ENCODE data around the gene CPEB4.

Gene CPEB4

DNA sequence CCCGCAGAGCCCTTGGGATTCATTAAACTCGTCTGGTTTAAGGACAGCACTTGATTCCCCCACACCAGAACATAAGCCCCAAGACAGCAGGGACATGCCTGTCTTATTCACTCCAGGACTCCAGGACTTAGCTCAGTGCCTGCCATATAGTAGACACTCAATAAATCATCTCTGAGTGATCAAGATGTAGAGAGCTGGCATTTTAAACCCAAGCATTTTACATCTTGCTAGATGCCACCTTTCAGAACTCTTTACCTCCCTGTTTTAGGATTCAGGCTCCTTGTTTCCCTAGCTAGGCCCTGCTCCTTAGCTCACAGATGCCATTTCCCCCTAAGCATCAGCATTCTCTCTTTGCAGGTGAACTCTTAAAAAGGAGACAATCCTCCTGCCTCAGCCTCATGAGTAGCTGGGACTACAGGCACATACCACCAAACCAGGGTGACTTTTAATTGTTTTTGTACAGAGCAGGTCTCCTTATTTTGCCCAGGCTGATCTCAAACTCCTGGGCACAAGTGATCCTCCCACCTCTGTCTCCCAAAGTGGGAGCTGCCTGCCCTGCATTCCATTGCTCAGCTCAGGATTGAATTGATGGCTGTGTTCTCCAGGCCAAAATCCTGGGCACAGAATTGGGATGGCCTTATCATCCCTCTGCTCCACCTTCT is 32.0 kb upstream of the CPEB4 start:
- Histone ChIP-seq H3K9ac (ENCODE audit: low read length) (no peak overlapping the region), H3K4me2 (ENCODE audit: low read length, poor library complexity, severe bottlenecking) (no peak overlapping the region), H3K4me3 (ENCODE audit: insufficient read depth in 1 of 2, low read depth in 1 of 2, low read length in 2 of 2) (no peak overlapping the region), H2BK120ac (ENCODE audit: low read depth, low read length) (no peak overlapping the region), H2AFZ (ENCODE audit: low read depth, low read length) (no peak overlapping the region), H2BK5ac (ENCODE audit: low read depth, low read length, poor library complexity, severe bottlenecking) (no peak overlapping the region), H3K79me1 (replicated peaks; ENCODE audit: low read length, poor library complexity, severe bottlenecking) (no peaks in the 10 kb centered on the region), H2AK5ac (ENCODE audit: low read length, severe bottlenecking) (no peak overlapping the region), H3K23ac (ENCODE audit: low read length in 2 of 2) (no peak overlapping the region), H3K27me3 (ENCODE audit: control insufficient read depth in 1 of 2, insufficient read depth in 1 of 2, low read length in 2 of 2) (peaks cover 0 to 25% of the 10 kb centered on the region in 2 experiments), H3K36me3 (ENCODE audit: control insufficient read depth in 1 of 2, insufficient read depth in 2 of 2, low read depth in 1 of 2, low read length in 2 of 2) (no peaks in the 10 kb centered on the region), H3K14ac (ENCODE audit: low read length in 2 of 2) (peak overlapping the region in 1 of 2 experiments; percentile 36), H3K27ac (ENCODE audit: low read length, poor library complexity, severe bottlenecking) (no peak overlapping the region), H4K91ac (ENCODE audit: low read length) (no peak overlapping the region), H2BK12ac (ENCODE audit: low read length in 2 of 2) (no peak overlapping the region), H2BK15ac (ENCODE audit: low read depth, poor library complexity, severe bottlenecking) (no peak overlapping the region), H3K4ac (ENCODE audit: low read depth in 1 of 2, low read length in 2 of 2) (no peak overlapping the region), H3K9me3 (ENCODE audit: control insufficient read depth, low read length) (no peaks in the 10 kb centered on the region), H3K18ac (ENCODE audit: low read depth in 1 of 2, low read length in 2 of 2) (no peak overlapping the region), H4K8ac (ENCODE audit: low read length) (no peak overlapping the region), H3K4me1 (ENCODE audit: control insufficient read depth, insufficient read depth, low read depth, low read length) (peaks cover 2% of the 10 kb centered on the region)
- 19% methylated on average over 2 of the region's 2 CpGs for WGBS
- no peak for DNase-seq

DNA sequence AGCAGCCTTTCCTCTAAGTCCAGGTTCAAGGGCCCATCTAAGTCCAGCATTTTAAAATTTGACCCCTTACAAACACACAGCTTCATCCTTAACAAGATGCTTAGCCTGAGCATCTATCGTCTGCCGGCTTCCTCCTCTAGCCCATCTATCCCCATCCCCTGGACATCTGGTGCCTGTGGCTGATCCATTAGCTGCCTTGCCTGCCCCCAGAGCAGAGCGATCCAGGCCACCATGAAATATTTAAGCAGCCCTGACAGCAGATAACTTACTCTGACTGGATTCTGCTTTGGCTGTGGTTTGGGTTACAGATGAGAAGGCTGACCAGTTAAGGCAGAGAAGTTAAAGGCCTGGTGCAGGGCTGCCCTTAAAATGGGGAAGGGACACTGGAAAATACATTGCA is 30.9 kb upstream of the CPEB4 start:
- no peak overlapping the region for H4K91ac ChIP-seq (ENCODE audit: low read length)
- no peak overlapping the region for H2BK12ac ChIP-seq (ENCODE audit: low read length in 2 of 2)
- no peak for DNase-seq
- H2BK15ac ChIP-seq (ENCODE audit: low read depth, poor library complexity, severe bottlenecking), result no peak overlapping the region
- no peak overlapping the region for H2BK5ac ChIP-seq (ENCODE audit: low read depth, low read length, poor library complexity, severe bottlenecking)
- H2BK120ac ChIP-seq (ENCODE audit: low read depth, low read length), result no peak overlapping the region
- H3K4me2 ChIP-seq (ENCODE audit: low read length, poor library complexity, severe bottlenecking), result no peak overlapping the region
- no peak overlapping the region for H3K14ac ChIP-seq (ENCODE audit: low read length in 2 of 2)
- peaks cover 0 to 21% of the 10 kb centered on the region in 2 experiments for H3K27me3 ChIP-seq (ENCODE audit: control insufficient read depth in 1 of 2, insufficient read depth in 1 of 2, low read length in 2 of 2)
- no peaks in the 10 kb centered on the region for H3K79me1 ChIP-seq (replicated peaks; ENCODE audit: low read length, poor library complexity, severe bottlenecking)
- no peak overlapping the region for H4K8ac ChIP-seq (ENCODE audit: low read length)
- H3K9me3 ChIP-seq (ENCODE audit: control insufficient read depth, low read length), result no peaks in the 10 kb centered on the region
- H3K4me1 ChIP-seq (ENCODE audit: control insufficient read depth, insufficient read depth, low read depth, low read length), result peaks cover 2% of the 10 kb centered on the region
- H3K9ac ChIP-seq (ENCODE audit: low read length), result no peak overlapping the region
- H3K36me3 ChIP-seq (ENCODE audit: control insufficient read depth in 1 of 2, insufficient read depth in 2 of 2, low read depth in 1 of 2, low read length in 2 of 2), result no peaks in the 10 kb centered on the region
- H3K27ac ChIP-seq (ENCODE audit: low read length, poor library complexity, severe bottlenecking), result no peak overlapping the region
- no peak overlapping the region for H2AFZ ChIP-seq (ENCODE audit: low read depth, low read length)
- H2AK5ac ChIP-seq (ENCODE audit: low read length, severe bottlenecking), result no peak overlapping the region
- H3K4me3 ChIP-seq (ENCODE audit: insufficient read depth in 1 of 2, low read depth in 1 of 2, low read length in 2 of 2), result no peak overlapping the region
- no peak overlapping the region for H3K23ac ChIP-seq (ENCODE audit: low read length in 2 of 2)
- H3K4ac ChIP-seq (ENCODE audit: low read depth in 1 of 2, low read length in 2 of 2), result no peak overlapping the region
- H3K18ac ChIP-seq (ENCODE audit: low read depth in 1 of 2, low read length in 2 of 2), result no peak overlapping the region
- WGBS, result 81% methylated on average over 3 of the region's 3 CpGs

DNA sequence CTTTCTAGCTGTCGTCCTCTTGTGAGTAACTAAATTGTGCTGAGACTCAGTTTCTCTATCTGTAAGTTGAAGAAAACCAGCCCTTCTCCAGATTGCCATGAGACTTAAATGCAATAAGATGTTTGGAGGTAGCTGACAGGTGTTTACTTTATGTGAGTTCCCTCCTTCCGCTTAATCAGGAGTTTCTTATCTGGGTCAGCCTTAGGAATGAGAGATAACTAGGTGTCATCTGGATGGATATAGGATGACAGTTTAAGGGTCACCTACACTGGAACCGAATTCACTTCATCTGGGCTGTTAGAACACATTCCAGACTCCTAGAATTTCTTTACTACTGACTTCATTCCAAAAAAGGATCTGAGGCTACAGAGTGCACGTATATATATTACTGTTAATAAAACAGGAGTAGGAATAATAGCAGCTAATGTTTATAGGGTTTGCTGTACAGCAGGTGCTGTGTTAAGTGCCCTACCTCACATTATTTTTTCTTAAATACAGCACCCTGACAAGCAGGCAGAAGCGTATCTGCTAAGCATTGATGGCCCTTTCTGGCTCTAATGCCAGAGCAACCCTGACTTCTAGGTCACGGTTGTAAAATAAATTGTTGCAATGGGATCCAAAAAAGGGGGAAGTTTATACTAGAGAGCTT is 30.0 kb upstream of the CPEB4 start:
- Histone ChIP-seq H2BK12ac (ENCODE audit: low read length in 2 of 2) (no peak overlapping the region), H3K23ac (ENCODE audit: low read length in 2 of 2) (no peak overlapping the region), H2AK5ac (ENCODE audit: low read length, severe bottlenecking) (no peak overlapping the region), H3K27me3 (ENCODE audit: control insufficient read depth in 1 of 2, insufficient read depth in 1 of 2, low read length in 2 of 2) (peaks cover 0 to 21% of the 10 kb centered on the region in 2 experiments), H3K4me2 (ENCODE audit: low read length, poor library complexity, severe bottlenecking) (no peak overlapping the region), H3K4ac (ENCODE audit: low read depth in 1 of 2, low read length in 2 of 2) (no peak overlapping the region), H3K79me1 (replicated peaks; ENCODE audit: low read length, poor library complexity, severe bottlenecking) (no peaks in the 10 kb centered on the region), H3K4me3 (ENCODE audit: insufficient read depth in 1 of 2, low read depth in 1 of 2, low read length in 2 of 2) (no peak overlapping the region), H3K36me3 (ENCODE audit: control insufficient read depth in 1 of 2, insufficient read depth in 2 of 2, low read depth in 1 of 2, low read length in 2 of 2) (no peaks in the 10 kb centered on the region), H3K9ac (ENCODE audit: low read length) (no peak overlapping the region), H2BK120ac (ENCODE audit: low read depth, low read length) (no peak overlapping the region), H3K27ac (ENCODE audit: low read length, poor library complexity, severe bottlenecking) (no peak overlapping the region), H3K18ac (ENCODE audit: low read depth in 1 of 2, low read length in 2 of 2) (no peak overlapping the region), H3K14ac (ENCODE audit: low read length in 2 of 2) (no peak overlapping the region), H3K4me1 (ENCODE audit: control insufficient read depth, insufficient read depth, low read depth, low read length) (peaks cover 2% of the 10 kb centered on the region), H2BK5ac (ENCODE audit: low read depth, low read length, poor library complexity, severe bottlenecking) (no peak overlapping the region), H4K91ac (ENCODE audit: low read length) (no peak overlapping the region), H2BK15ac (ENCODE audit: low read depth, poor library complexity, severe bottlenecking) (no peak overlapping the region), H2AFZ (ENCODE audit: low read depth, low read length) (no peak overlapping the region), H4K8ac (ENCODE audit: low read length) (no peak overlapping the region), H3K9me3 (ENCODE audit: control insufficient read depth, low read length) (no peaks in the 10 kb centered on the region)
- no peak for DNase-seq
- WGBS, result 81% methylated on average over 3 of the region's 6 CpGs

DNA sequence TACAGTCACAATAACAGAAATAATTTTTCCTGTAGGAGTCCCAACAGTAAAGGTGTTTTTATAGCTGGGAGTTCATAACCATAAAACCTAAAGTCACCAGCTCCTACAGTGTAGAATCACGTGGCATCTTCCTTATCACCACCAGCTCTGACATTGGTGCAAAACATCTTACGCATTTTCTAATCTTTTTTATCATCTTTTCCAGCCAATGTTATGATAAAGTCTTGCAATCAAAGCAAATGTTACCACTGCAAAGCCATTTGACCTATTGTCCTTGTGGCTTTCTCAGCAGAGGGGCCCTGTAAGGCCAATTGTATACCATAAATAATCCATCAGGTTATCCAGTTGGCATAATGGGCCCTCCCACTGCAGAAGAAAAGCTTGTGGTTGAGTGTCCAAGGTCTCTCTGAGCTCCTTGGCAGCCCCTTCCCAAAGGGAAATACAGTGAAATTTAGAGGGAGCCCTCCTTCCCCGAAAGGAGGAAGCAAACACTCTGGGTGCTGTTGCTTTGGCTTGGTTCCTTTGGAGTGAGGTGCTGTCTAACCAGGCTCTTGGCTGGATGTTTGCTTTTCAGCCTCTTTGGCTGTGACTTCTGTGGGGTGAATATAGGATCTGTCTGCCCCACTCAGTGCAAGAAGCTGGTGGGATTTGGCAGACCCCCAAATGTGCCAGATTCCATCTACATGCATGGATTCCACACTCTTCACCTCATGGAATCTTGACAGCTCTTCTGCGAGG is 29.3 kb upstream of the CPEB4 start:
- H3K9ac ChIP-seq (ENCODE audit: low read length), result no peak overlapping the region
- 83% methylated on average over 4 of the region's 4 CpGs for WGBS
- H3K4me2 ChIP-seq (ENCODE audit: low read length, poor library complexity, severe bottlenecking), result no peak overlapping the region
- H3K18ac ChIP-seq (ENCODE audit: low read depth in 1 of 2, low read length in 2 of 2), result no peak overlapping the region
- no peak overlapping the region for H2BK120ac ChIP-seq (ENCODE audit: low read depth, low read length)
- no peak overlapping the region for H3K27ac ChIP-seq (ENCODE audit: low read length, poor library complexity, severe bottlenecking)
- no peak overlapping the region for H4K8ac ChIP-seq (ENCODE audit: low read length)
- no peak overlapping the region for H2AFZ ChIP-seq (ENCODE audit: low read depth, low read length)
- peaks cover 0 to 21% of the 10 kb centered on the region in 2 experiments for H3K27me3 ChIP-seq (ENCODE audit: control insufficient read depth in 1 of 2, insufficient read depth in 1 of 2, low read length in 2 of 2)
- H3K4me1 ChIP-seq (ENCODE audit: control insufficient read depth, insufficient read depth, low read depth, low read length), result peaks cover 2% of the 10 kb centered on the region
- no peak overlapping the region for H3K4me3 ChIP-seq (ENCODE audit: insufficient read depth in 1 of 2, low read depth in 1 of 2, low read length in 2 of 2)
- H2BK12ac ChIP-seq (ENCODE audit: low read length in 2 of 2), result no peak overlapping the region
- no peak overlapping the region for H2BK5ac ChIP-seq (ENCODE audit: low read depth, low read length, poor library complexity, severe bottlenecking)
- H4K91ac ChIP-seq (ENCODE audit: low read length), result no peak overlapping the region
- H3K23ac ChIP-seq (ENCODE audit: low read length in 2 of 2), result no peak overlapping the region
- no peak overlapping the region for H3K14ac ChIP-seq (ENCODE audit: low read length in 2 of 2)
- H3K79me1 ChIP-seq (replicated peaks; ENCODE audit: low read length, poor library complexity, severe bottlenecking), result no peaks in the 10 kb centered on the region
- H3K4ac ChIP-seq (ENCODE audit: low read depth in 1 of 2, low read length in 2 of 2), result no peak overlapping the region
- no peaks in the 10 kb centered on the region for H3K9me3 ChIP-seq (ENCODE audit: control insufficient read depth, low read length)
- no peak overlapping the region for H2AK5ac ChIP-seq (ENCODE audit: low read length, severe bottlenecking)
- no peaks in the 10 kb centered on the region for H3K36me3 ChIP-seq (ENCODE audit: control insufficient read depth in 1 of 2, insufficient read depth in 2 of 2, low read depth in 1 of 2, low read length in 2 of 2)
- DNase-seq, result no peak
- no peak overlapping the region for H2BK15ac ChIP-seq (ENCODE audit: low read depth, poor library complexity, severe bottlenecking)
